A673 (cell line): ENCODE measurements around the gene CCZ1B. TPM values are rescaled to one million over a fixed set of nuclear protein-coding genes. Genes with fewer than 3 reads are reported as not detected.
"Not testable (repeated sequence)": the region's sequence is repeated elsewhere in the genome, so short reads cannot be mapped to it uniquely, and the experiment has no call there.

Experiments used
- BruUV-seq: library from RNA; stranded (reverse); fragments of 400-500 nt; replicated peaks from 2 replicates; lab custom pipeline; 2021; lab: Mats Ljungman, UMichigan
- CTCF ChIA-PET: fragments of 300-600 bp; sonication (Branson Sonifier 250); formaldehyde crosslinking; loops from one replicate; lab custom pipeline; 2022; ENCODE audit warnings: antibody characterized with exemption; lab: Charles Lee
- POLR2A ChIA-PET: fragments of 300-600 bp; sonication (Branson Sonifier 250); formaldehyde crosslinking; loops from one replicate; lab custom pipeline; 2022; ENCODE audit warnings: antibody characterized with exemption; ENCODE audit not compliant: low non-redundant PET; lab: Charles Lee
- DNase-seq: peaks from one replicate; pipeline ENCODE4 v3.0.0-alpha.2; 2015; ENCODE audit warnings: low spot score
- H3K27ac ChIP-seq: fragments of 200-600 bp; sonication (generic); 2 replicates; pipeline ENCODE4 v1.5.1; 2016; ENCODE audit warnings: mixed run types, low read depth, mild to moderate bottlenecking, mixed read lengths, antibody characterized with exemption, low read length; ENCODE audit not compliant: poor library complexity, severe bottlenecking
- H3K27me3 ChIP-seq: fragments of 200-600 bp; sonication (generic); replicated peaks from 2 replicates; pipeline ENCODE4 v1.6.1; 2017; ENCODE audit warnings: mixed run types, low read depth, mild to moderate bottlenecking, mixed read lengths, antibody characterized with exemption, low read length; ENCODE audit not compliant: insufficient read depth, poor library complexity
- H3K36me3 ChIP-seq: fragments of 200-600 bp; sonication (generic); 2 replicates; pipeline ENCODE4 v1.6.1; 2016; ENCODE audit warnings: mixed run types, mild to moderate bottlenecking, mixed read lengths, antibody characterized with exemption, low read length; ENCODE audit not compliant: insufficient read depth, poor library complexity, severe bottlenecking
- H3K4me1 ChIP-seq: fragments of 200-600 bp; sonication (generic); 2 replicates; pipeline ENCODE4 v1.6.1; 2017; ENCODE audit warnings: mixed run types, mild to moderate bottlenecking, mixed read lengths, antibody characterized with exemption, low read length; ENCODE audit not compliant: insufficient read depth, poor library complexity, severe bottlenecking
- H3K4me3 ChIP-seq: fragments of 200-600 bp; sonication (generic); 2 replicates; pipeline ENCODE4 v1.5.1; 2016; ENCODE audit warnings: low read depth, mixed run types, mild to moderate bottlenecking, mixed read lengths, low read length; ENCODE audit not compliant: poor library complexity, severe bottlenecking
- H3K9me3 ChIP-seq: fragments of 200-600 bp; sonication (generic); 2 replicates; pipeline ENCODE4 v1.6.1; 2016; ENCODE audit warnings: mixed run types, low read depth, mild to moderate bottlenecking, mixed read lengths, antibody characterized with exemption, low read length; ENCODE audit not compliant: poor library complexity, severe bottlenecking
- CTCF ChIP-seq: fragments of 300-800, 200-600 bp; sonication (generic); conservative IDR thresholded peaks from 2 replicates; pipeline ENCODE4 v1.5.1; 2017; ENCODE audit warnings: low read depth, mild to moderate bottlenecking, antibody characterized with exemption, low read length, moderate library complexity, mixed read lengths
- intact Hi-C: fragments of 100-400 bp; cut with micrococcal nuclease; formaldehyde crosslinking; loops from one replicate; pipeline ENCODE4 v1.10.0; 2022; ENCODE audit not compliant: unreplicated experiment
- total RNA-seq: library from RNA; stranded (reverse); gene quantifications from 2 replicates; pipeline ENCODE4 v1.2.3, GENCODE V29; 2021

The CCZ1B gene
- total RNA-seq, 1 experiment from 2014 or later = 72.0 TPM

GRCh38 chr7:6862876-6863275 is 36.8 kb upstream of the CCZ1B start:
- H3K4me3 ChIP-seq, H3K27me3 ChIP-seq, H3K27ac ChIP-seq, H3K36me3 ChIP-seq, POLR2A ChIA-PET, CTCF ChIA-PET, H3K4me1 ChIP-seq, BruUV-seq, intact Hi-C loops, DNase-seq, H3K9me3 ChIP-seq: not testable (repeated sequence)

- peak; percentile 46 for DNase-seq
- not testable (repeated sequence) for H3K9me3 ChIP-seq, H3K4me1 ChIP-seq, H3K27ac ChIP-seq, H3K36me3 ChIP-seq, H3K4me3 ChIP-seq, H3K27me3 ChIP-seq, BruUV-seq
- CTCF ChIA-PET = interaction anchor here (0.7 kb wide), 1 partner anchor 257 kb away, joined by 3 read pairs; no protein-coding TSS in a partner anchor
- peak; percentile 60 for TF ChIP-seq CTCF
- intact Hi-C loops = loop anchor here (2.0 kb wide), 1 partner anchor 341 kb away; no protein-coding TSS in a partner anchor
- POLR2A ChIA-PET = interaction anchor here (0.6 kb wide), 1 partner anchor 249 kb away, joined by 3 read pairs; no protein-coding TSS in a partner anchor
These were observed 31.7 kb upstream of the CCZ1B start for GRCh38 chr7:6857721-6858314.

GRCh38 chr7:6855563-6856131 is 29.6 kb upstream of the CCZ1B start:
- H3K4me1 ChIP-seq, H3K36me3 ChIP-seq, BruUV-seq, H3K27ac ChIP-seq, CTCF ChIA-PET, DNase-seq, H3K27me3 ChIP-seq, H3K9me3 ChIP-seq, POLR2A ChIA-PET: not testable (repeated sequence)
- intact Hi-C loops = loop anchor here (2.0 kb wide), 1 partner anchor 339 kb away; no protein-coding TSS in a partner anchor
- peak overlapping the region; percentile 41 for H3K4me3 ChIP-seq

- H3K4me1 ChIP-seq, H3K27ac ChIP-seq, H3K36me3 ChIP-seq, H3K27me3 ChIP-seq, H3K9me3 ChIP-seq, POLR2A ChIA-PET, DNase-seq, intact Hi-C loops, CTCF ChIA-PET, BruUV-seq: not testable (repeated sequence)
- H3K4me3 ChIP-seq = peak overlapping the region; percentile 41
These were observed 28.9 kb upstream of the CCZ1B start for GRCh38 chr7:6854747-6855562.

- DNase-seq, H3K9me3 ChIP-seq, intact Hi-C loops, POLR2A ChIA-PET, BruUV-seq, CTCF ChIA-PET, H3K4me1 ChIP-seq, H3K27me3 ChIP-seq, H3K36me3 ChIP-seq, H3K27ac ChIP-seq, H3K4me3 ChIP-seq: not testable (repeated sequence)
These were observed 27.6 kb upstream of the CCZ1B start for GRCh38 chr7:6853681-6854080.

GRCh38 chr7:6849127-6849526 is 23.1 kb upstream of the CCZ1B start:
- BruUV-seq, H3K4me3 ChIP-seq, DNase-seq, H3K27me3 ChIP-seq, H3K27ac ChIP-seq, H3K36me3 ChIP-seq, H3K9me3 ChIP-seq, intact Hi-C loops, POLR2A ChIA-PET, H3K4me1 ChIP-seq, CTCF ChIA-PET: not testable (repeated sequence)
